NCI-H187 (cell line): ENCODE measurements around the gene SELENOS.

Source experiments
- DNase-seq, 2 experiments: peaks; one replicate each; lab custom pipeline; 2025; lab: John Stamatoyannopoulos, UW

Gene SELENOS

DNA sequence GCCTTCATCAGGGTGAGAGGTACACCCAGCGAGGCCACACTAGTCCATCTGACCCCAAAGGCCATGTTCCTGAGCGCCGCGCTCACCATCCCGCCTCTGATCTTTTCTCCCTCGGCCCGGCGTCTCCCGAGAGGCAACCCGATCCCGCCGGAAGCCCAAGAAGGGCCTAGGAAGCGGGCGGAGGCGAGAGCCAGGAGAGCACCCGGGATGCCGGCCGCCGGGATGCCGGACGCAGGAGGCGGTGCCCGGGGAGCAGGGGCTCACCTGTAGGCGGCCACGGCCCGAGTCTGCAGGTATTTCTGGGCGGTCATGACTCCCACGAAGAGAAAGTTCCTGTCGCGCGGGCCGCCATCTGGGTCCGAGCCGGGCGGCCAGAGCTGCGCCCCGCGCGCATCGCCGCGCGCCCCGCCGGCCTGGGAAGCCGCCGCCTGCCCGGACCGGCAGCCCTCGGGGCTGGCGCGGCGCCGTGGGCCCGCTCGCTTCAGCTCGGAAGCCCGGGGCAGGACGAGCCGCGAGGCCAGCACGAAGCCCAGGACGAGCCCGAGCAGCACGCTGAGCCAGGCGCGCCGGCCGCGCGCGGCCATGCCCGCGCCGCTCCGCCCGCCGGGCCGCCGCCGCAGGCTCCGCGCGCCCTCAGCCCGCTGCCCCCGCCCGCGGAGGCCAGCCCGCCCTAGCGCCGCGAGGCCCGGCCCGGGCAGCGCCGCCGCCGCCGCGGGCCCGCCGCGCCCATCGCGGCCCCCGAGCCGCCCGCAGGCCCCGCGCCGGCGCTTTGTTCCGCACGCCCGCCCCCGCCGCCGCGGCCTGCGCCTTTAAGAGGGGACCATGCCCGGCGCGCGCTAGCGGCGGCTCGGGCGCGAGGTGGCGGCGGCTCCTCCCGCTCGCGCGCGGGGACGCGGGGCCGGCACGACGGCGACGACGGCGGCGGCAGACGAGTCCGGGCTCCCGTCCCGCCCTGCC lies 26.1 kb downstream of the SELENOS start:
- peak; percentile 34 to 72 for DNase-seq

DNA sequence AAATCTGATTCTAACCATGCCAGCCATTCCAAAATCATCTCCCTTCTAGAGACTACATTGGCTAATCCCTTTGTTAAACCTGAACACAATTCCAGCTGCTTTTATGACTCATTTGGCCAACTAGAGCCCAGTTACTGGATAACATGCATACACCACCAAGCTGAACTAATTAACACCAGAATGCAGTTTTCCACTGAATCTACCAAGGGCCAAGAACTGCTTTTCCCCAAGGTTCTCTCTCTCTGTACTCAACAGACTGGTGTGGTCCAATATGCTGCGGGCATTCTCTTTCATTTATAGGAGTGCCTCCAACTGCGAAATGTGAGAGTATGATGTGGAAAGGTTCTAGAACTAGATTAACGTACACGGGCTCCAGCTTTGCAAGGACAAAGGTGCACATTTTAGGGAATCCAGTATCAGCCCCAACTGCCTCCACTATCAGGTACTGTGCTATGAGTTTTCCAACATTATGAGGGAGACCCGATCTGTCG lies 26.9 kb downstream of the SELENOS start:
- no peak for DNase-seq

DNA sequence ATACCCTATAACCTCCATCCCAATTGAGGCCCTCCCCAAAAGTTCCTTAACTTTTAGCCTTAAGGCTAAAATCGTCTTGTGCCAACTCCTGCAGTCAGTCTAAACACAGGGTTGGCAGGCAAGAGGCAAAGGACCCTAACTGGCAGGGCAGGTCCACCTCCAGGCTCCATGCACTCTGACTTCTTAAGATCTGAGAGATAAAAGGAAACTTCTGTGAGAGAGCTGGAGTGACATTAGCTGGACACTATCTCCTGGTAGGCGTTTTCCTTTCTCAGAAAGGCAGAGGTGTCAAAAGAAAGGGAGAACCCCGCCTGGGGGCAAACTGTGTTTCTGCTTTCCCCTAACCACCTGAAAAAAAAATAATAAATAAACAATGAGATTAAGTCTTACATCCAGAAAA lies 29.0 kb downstream of the SELENOS start:
- no peak for DNase-seq

DNA sequence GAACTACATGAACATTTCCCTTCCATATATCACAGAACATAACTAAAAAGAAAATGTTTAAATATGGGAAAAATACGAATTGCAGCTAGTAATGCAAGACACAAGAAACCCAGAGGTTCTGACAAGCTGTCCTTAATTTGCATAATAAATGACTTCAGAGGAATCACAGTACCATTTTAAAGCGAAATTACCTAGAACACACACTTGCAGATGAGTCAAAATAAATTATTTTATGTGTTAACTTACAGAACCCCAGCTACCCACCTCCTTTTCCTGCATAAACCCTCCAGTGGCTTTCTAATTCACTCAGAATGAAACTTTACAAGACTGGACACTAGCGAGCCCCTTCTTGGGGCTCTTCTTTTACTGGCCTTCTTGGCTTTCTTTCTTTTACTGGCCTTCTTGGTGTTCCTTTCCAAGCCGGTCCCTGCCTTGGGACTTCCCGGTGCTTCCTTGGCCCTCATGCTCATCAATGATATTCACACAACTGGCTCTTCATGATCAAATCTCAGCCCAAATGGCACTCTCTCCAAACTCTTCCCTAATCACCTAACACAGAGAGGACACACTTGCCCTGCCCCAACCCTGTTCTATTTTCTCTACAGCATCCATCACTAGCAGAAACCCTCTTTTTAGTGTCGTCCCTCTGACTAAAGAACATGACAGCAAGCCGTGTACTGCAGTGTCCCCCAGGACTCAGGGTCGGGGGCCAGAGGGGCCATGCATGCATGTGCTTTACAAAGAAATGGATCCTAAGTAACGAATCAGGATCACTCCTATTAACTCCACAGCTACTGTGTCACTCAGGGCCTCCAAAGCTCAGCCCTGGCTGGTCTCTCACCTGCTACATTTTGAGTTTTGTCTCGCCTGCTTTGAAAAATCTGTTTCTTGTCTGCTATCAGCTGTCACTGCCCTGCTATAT lies 30.2 kb downstream of the SELENOS start:
- DNase-seq: no peak

DNA sequence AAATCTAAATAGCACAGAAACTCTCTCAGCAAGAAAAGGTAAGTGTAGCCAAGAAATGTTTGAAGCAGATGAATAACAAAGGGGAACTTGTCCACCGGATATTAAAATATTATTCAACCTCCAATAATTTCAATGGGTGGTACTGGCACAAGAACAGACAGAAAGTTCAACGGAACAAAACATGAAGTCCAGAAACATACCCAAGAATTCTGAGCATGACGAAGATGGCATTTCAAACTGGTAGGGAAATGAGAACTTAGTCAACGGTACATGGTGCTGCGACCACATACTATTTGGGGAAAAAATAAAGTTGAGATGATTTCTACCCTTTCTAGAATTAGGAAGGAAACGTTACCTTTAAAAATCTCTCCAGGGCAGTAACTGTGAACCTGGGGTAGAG lies 30.9 kb downstream of the SELENOS start:
- DNase-seq: no peak

DNA sequence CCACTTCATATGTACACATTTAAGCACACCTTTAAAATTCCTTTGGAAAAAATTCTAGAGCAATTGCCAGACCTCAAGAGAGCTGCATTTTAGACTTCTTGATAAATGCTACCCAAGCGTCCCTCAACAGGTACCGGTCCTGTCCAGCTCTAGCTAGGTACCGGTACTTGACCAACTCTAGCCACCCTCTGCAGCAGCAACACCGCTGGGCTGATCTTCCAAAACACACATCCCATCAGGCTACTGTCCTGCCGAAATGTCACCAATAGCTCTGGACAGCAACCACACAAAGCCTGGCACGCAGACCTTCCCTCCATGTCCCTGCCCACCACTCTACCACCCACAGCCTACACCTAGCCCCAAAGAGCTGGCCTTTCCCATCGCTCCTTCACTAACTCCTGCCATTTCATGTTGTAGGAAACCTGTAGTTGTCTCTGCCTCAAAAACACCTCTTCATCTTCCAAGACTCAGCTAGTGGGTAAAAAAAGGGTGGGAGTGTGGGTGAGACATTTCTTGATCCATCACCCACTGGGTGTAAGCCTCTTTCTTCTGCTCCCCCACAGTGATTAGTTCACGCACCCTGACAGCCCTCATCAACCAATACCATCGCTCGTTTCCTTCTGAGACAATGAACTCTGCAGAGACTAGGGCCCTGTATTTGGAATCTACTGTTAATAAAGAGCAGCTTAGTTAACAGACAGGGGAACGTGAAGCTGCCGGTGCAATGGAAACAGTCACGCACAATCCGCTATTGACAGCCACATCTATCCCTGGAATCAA lies 32.2 kb downstream of the SELENOS start:
- no peak for DNase-seq

DNA sequence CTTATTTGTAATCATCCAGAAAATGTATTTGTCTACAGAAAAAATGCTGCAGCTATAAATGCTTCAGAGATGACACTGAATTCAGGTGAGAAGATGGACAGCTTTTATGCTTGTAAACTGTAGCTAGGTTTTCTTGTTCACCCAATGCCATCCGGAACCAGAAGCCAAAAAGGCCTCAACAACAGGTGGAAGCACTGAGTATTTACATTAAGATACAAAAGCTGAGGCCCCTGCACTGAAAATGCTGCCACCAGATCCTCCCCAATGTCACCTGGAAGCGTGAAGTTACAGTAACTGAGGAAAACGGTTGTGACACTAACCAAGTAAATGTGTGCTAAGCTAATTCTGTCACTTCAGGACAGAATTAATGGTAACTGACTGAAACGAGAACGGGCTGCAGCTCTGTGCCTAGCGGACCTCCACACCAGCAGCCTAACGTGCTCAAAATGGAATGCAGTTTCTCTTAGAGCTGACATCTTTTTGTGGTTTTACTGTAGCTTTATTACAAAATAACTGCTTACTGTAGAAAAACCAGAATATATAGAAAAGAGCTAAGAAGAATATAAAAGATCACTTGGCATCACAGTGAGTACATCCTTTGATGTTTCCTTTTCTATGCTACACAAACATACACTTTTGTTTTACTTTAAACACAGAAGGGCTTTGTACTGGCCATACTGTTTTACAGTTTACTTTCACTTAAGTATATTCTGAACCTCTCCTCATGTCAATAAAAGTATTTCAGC lies 33.1 kb downstream of the SELENOS start:
- no peak for DNase-seq

DNA sequence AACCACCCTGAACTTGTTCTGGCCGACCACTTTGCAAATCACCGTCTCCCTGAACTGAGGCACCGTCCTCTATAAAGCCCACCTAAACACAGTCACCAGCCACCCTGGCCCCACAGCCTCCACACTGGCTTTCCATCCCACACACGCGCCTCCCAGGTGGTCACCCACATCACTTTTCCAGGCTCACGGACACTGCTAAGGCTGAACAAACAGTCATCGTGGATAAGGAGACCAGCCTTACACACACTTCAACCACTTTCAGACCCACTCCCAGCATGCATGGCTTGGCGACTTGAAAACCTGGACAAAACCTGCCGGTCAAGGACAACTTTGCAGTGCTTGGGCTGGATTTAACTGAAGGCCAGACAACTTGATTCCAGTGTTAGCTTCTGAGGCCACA lies 33.9 kb downstream of the SELENOS start:
- no peak for DNase-seq

DNA sequence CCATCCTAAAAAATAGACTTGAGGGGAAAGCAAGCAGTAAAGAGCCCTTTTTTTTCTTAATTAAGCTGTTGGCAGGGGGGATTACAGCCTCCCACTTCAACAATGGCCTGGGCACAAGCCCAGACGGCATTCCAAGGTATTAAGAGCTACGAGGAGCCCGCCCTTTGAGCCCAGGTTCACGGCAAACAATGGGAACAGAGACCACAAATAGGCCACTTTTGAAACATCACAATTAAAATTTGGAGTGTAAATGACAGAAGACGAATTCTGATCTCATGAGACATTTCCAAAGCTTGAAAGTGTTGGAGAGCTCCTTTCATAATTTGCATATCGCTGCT lies 34.3 kb downstream of the SELENOS start:
- no peak for DNase-seq

DNA sequence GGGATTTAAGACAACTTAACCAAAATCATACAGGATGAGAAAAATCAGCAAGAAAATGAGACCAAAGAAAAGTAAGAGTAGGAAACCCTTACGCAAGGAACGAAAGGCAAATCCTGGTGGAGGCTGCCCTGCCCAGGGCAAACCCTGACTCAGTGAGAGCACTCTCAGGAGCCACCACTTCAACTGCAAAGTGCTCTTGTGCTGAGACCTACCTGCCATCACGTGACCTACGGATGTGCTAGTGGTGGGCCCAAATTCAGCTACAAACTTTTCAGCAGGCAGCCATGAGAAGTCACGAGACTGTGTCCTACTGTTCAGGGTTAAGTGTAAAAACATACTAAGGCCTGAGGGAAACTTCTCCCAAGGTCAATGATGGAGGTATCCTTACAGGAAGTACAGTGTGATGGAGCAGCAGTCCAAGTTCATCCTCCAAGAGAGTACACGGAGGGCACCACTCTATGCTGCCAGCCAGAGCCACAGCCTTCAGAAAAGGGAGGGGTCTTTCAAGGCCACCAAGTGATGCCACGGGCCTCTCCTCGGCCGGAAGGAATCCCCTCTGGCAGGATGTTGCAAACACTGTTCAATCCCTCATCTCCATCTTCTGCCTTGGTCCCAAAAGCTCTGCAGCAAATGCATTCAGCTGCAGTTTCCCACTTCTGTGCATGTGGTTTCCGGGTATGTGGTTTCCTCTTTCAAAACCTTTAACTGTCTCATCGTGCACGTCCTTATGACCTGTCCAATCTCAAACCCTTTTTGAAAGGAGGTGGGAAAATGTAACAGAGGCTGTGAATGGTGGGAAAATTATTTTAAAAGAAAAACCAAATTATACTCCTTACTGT lies 34.9 kb downstream of the SELENOS start:
- DNase-seq: peak in 1 of 2 experiments; percentile 38

DNA sequence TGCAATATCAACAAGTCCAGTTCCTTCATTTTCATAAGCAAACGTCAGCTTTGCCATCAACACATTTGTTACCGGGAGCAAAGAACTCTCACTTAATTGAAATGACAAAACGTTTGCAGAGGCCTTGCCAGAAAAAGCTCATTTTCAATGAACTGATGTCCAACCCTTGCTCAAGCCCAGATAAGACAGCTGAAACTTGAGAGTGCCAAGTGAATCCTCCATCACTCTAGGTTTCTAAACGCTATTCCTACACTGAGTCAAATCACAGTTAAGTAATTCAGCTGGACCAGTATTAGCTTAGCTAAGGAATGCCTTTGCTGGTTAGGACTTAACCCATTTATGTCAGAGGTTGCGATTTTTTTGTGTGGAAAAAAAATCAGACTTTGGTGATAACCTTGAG lies 36.9 kb downstream of the SELENOS start:
- no peak for DNase-seq

DNA sequence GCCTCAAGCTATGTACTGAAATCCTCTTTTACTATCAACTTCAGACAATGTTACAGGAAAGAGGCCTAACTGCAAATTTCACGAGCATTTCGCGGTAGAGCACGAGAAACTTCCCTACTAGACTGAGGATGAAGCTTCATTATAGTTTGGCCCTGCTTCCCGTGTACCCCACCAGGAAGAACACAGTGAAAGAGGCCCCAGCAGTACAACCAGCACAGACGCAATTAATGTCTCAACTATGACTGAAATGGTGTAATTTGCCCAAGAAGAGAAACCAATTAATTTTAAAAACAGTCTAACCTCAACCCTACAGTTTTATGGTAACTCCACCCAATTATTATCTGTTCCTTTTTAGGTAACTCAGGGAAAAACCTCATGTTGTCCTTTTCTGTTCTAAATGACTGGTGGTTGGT lies 37.6 kb downstream of the SELENOS start:
- DNase-seq: no peak

DNA sequence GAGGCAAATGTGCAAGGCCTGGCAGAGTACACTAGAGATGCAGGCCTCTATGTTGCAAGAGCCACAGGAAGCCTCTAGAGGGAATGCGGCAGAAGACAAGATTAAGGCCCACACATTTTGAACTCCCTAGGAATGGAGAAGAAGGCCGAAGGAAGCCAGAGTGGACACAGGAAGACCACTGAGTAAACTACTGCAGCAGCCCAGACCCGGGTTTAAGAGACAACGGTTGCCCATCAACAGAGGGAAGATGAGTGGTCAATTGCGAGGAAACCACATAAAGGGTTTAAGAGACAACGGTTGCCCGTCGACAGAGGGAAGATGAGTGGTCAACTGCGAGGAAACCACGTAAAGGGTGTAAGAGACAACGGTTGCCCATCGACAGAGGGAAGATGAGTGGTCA lies 40.0 kb downstream of the SELENOS start:
- DNase-seq: no peak

DNA sequence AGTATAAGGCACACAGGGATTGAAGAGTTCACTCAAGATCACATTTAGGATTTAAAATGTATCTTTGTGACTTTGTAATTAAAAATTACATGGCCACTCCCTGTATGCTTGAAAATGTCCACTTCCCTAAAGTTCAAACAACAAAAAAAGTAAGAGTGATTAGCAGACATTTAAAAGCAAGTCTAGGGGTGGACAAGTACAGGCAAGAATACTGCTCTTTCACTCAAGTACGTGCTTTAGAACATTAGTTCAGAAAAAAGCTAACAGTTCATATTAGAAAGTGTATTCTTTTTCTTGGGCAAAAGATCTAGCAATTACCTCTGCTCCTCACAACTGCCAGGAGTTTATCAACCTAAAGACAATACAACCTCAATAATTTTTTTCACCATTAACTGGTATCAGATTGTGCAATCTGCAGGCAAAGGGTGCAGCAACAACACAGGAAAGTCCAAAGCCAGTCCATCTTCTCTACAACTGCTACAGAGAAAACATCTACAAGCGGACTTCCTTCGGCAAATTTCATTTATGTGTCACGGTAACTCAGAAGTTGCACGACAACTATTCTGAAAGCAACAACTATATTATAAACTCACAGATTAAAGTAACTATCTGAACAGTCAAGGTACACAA lies 43.5 kb downstream of the SELENOS start:
- no peak for DNase-seq

DNA sequence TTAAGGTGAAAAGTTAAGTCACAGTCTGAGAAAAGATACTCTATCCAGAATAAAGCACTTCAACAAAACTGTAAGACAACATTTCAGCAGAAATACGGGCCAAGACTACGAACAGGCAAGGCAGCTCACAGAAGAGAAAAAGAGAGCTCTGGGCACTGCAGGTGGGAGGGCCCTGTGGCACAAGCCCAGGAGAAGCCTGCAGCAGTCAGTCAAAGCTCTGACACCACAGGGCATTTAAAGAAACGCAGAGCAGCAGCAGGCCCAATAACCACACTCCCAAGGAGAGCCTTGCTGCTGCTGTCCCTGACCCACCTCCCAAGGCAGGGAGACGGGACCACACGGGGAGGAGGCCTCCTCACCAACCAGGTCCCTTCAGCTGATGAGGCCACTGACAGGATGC lies 44.6 kb downstream of the SELENOS start:
- no peak for DNase-seq

DNA sequence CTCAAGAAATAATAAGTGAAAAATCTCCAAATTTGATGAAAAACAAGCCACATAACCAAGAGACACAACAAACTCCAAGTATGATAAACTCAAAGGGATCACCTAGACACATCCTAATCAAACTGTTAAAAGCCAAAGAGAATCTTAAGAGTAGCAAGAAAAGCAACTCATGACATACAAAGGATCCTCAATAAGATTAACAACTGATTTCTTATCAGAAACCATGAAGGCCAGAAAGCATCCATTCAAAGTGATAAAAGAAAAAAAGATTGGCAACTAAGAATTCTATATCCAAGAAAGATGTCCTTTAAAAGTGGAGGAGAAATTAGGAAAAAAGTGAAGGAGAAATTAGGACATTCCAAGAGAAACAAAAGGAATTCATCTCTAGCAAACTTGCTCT lies 49.0 kb downstream of the SELENOS start:
- DNase-seq: no peak

DNA sequence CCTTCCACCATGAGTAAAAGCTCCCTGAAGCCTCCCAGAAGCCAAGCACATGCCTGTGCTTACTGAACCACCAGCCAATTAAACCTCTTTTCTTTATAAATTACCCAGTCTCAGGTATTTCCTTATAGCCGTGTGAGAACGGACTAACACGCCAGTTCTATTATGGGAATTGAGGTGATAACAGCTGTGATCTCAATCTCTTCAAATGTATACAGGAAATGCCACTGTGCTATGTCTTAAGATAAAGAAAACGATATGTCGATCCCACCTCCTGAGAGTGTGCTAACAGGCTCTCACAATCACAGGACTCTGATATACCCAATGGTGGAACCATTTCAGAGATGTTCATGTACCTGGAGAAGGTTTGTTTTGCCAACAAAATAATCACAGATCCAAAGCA lies 51.6 kb downstream of the SELENOS start:
- DNase-seq: no peak
